Caco-2 (cell line): ENCODE results near the gene EIF2S2. TPM values are rescaled to one million over a fixed set of nuclear protein-coding genes. Genes with fewer than 3 reads are reported as not detected.
"Not testable (repeated sequence)": the region's sequence is repeated elsewhere in the genome, so short reads cannot be mapped to it uniquely, and the experiment has no call there.

ENCODE experiments used
- BruUV-seq: library from RNA; stranded (reverse); fragments of 400-500 nt; replicated peaks from 2 replicates; lab custom pipeline; 2021; lab: Mats Ljungman, UMichigan
- CTCF ChIA-PET: fragments of 300-600 bp; sonication (Branson Sonifier 250); formaldehyde crosslinking; loops from one replicate; lab custom pipeline; 2022; ENCODE audit warnings: antibody characterized with exemption; lab: Charles Lee
- POLR2A ChIA-PET: fragments of 300-600 bp; sonication (Branson Sonifier 250); formaldehyde crosslinking; loops from one replicate; lab custom pipeline; 2022; ENCODE audit warnings: antibody characterized with exemption; lab: Charles Lee
- DNase-seq, 2 experiments: peaks; one replicate each; pipeline versions ENCODE4 v3.0.0 to v3.0.0-alpha.2; 2020 to 2022
- H3K27me3 ChIP-seq: replicated peaks from 2 replicates; pipeline ENCODE4 v1.6.0; 2011; ENCODE audit warnings: low read length; ENCODE audit not compliant: control insufficient read depth, insufficient read depth
- H3K36me3 ChIP-seq: 2 replicates; pipeline ENCODE4 v1.5.1; 2011; ENCODE audit warnings: low read length; ENCODE audit not compliant: control insufficient read depth, insufficient read depth
- H3K4me1 ChIP-seq: fragments of 250-450 bp; sonication (Bioruptor Pico); 2 replicates; pipeline ENCODE4 v1.5.1; 2020; ENCODE audit warnings: mild to moderate bottlenecking
- H3K4me3 ChIP-seq: 2 replicates; pipeline ENCODE4 v1.5.1; 2011; ENCODE audit warnings: low read depth, mild to moderate bottlenecking, control low read depth, low read length
- H3K9me3 ChIP-seq: fragments of 250-450 bp; sonication (Bioruptor Pico); 2 replicates; pipeline ENCODE4 v1.5.1; 2020; ENCODE audit warnings: mild to moderate bottlenecking, moderate library complexity
- H3K27ac Mint-ChIP-seq: one replicate; pipeline ENCODE4 v1.8.0; 2022; ENCODE audit warnings: mixed read lengths; ENCODE audit not compliant: unreplicated experiment
- H3K27me3 Mint-ChIP-seq: one replicate; pipeline ENCODE4 v1.8.0; 2022; ENCODE audit warnings: mixed read lengths; ENCODE audit not compliant: insufficient read depth, unreplicated experiment
- H3K36me3 Mint-ChIP-seq: one replicate; pipeline ENCODE4 v1.8.0; 2022; ENCODE audit warnings: mild to moderate bottlenecking, mixed read lengths; ENCODE audit not compliant: insufficient read depth, unreplicated experiment
- H3K4me1 Mint-ChIP-seq: one replicate; pipeline ENCODE4 v1.8.0; 2022; ENCODE audit warnings: low read depth, mixed read lengths; ENCODE audit not compliant: unreplicated experiment
- H3K4me3 Mint-ChIP-seq: one replicate; pipeline ENCODE4 v1.8.0; 2022; ENCODE audit warnings: mild to moderate bottlenecking, moderate library complexity, mixed read lengths; ENCODE audit not compliant: unreplicated experiment
- H3K9me3 Mint-ChIP-seq: one replicate; pipeline ENCODE4 v1.8.0; 2022; ENCODE audit warnings: mixed read lengths; ENCODE audit not compliant: unreplicated experiment
- intact Hi-C: fragments of 100-400 bp; cut with micrococcal nuclease; formaldehyde crosslinking; loops from one replicate; pipeline ENCODE4 v1.10.0; 2022; ENCODE audit not compliant: unreplicated experiment
- total RNA-seq: library from RNA; stranded (reverse); gene quantifications from 2 replicates; pipeline ENCODE4 v1.2.3, GENCODE V29; 2022
- TF ChIP-seq, protein P1 (sequence below), 2 experiments: fragments of 200-600 bp in 1 of 2; IDR thresholded peaks; 1 replicate in 1 of 2; 2 replicates in 1 of 2; pipeline versions ENCODE4 v1.5.1 to v1.8.0; 2011 to 2022; ENCODE audit warnings: antibody characterized with exemption in 1 of 2, control low read depth in 1 of 2, inconsistent platforms in 1 of 2, low read depth in 1 of 2, low read length in 1 of 2, mild to moderate bottlenecking in 1 of 2, moderate library complexity in 1 of 2; ENCODE audit not compliant: insufficient read depth in 1 of 2, severe bottlenecking in 1 of 2, unreplicated experiment in 1 of 2

Gene EIF2S2
- total RNA-seq, 1 experiment from 2014 or later, result 299 TPM

GRCh38 chr20:34133365-34133860 is 21.4 kb upstream of the EIF2S2 start:
- not testable (repeated sequence) for BruUV-seq

GRCh38 chr20:34132943-34133342 is 20.9 kb upstream of the EIF2S2 start:
- intact Hi-C loops, result not testable (repeated sequence)

More at GRCh38 chr20:34133365-34133860, 21.4 kb upstream of the EIF2S2 start:
- intact Hi-C loops, H3K4me3 Mint-ChIP-seq, CTCF ChIA-PET, H3K27ac Mint-ChIP-seq, H3K36me3 ChIP-seq, H3K36me3 Mint-ChIP-seq, DNase-seq, H3K27me3 Mint-ChIP-seq, H3K9me3 ChIP-seq, H3K4me3 ChIP-seq, H3K27me3 ChIP-seq, H3K9me3 Mint-ChIP-seq: not testable (repeated sequence)
- H3K4me1 Mint-ChIP-seq, result peaks cover 33% of the 10 kb centered on the region
- POLR2A ChIA-PET, result interaction anchor here (0.6 kb wide), 1 partner anchor 57 kb away, joined by 3 read pairs; no protein-coding TSS in a partner anchor
- H3K4me1 ChIP-seq, result peaks cover 24% of the 10 kb centered on the region

DNA sequence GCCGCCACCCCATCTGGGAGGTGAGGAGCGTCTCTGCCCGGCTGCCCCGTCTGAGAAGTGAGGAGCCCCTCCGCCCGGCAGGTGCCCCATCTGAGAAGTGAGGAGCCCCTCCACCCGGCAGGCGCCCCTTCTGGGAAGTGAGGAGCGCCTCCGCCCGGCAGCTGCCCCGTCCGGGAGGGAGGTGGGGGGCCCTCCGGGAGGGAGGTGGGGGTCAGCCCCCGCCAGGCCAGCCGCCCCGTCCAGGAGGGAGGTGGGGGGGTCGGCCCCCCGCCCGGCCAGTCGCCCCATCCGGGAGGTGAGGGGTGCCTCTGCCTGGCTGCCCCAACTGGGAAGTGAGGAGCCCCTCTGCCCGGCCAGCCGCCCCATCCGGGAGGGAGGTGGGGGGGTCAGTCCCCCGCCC is 20.4 kb upstream of the EIF2S2 start:
- BruUV-seq, H3K9me3 ChIP-seq, H3K27ac Mint-ChIP-seq, POLR2A ChIA-PET, DNase-seq, H3K36me3 ChIP-seq, H3K27me3 ChIP-seq, H3K9me3 Mint-ChIP-seq, H3K36me3 Mint-ChIP-seq, H3K4me3 ChIP-seq, H3K4me3 Mint-ChIP-seq, CTCF ChIA-PET, H3K27me3 Mint-ChIP-seq, intact Hi-C loops: not testable (repeated sequence)
- H3K4me1 ChIP-seq, result peaks cover 24% of the 10 kb centered on the region
- peaks cover 40% of the 10 kb centered on the region for H3K4me1 Mint-ChIP-seq

More at GRCh38 chr20:34132943-34133342, 20.9 kb upstream of the EIF2S2 start:
- H3K9me3 ChIP-seq, H3K36me3 ChIP-seq, H3K9me3 Mint-ChIP-seq, H3K4me3 Mint-ChIP-seq, H3K27me3 Mint-ChIP-seq, H3K27ac Mint-ChIP-seq, POLR2A ChIA-PET, DNase-seq, H3K36me3 Mint-ChIP-seq, BruUV-seq, H3K4me3 ChIP-seq, CTCF ChIA-PET, H3K27me3 ChIP-seq: not testable (repeated sequence)
- H3K4me1 Mint-ChIP-seq, result peaks cover 38% of the 10 kb centered on the region
- peaks cover 24% of the 10 kb centered on the region for H3K4me1 ChIP-seq

- ChIA-PET POLR2A (no interaction called here), CTCF (no interaction called here)
- H3K9me3 ChIP-seq, result peaks cover 5% of the 10 kb centered on the region
- no TSS peak for BruUV-seq
- H3K4me3 Mint-ChIP-seq, result no peak overlapping the region
- H3K4me1 Mint-ChIP-seq, result peaks cover 38% of the 10 kb centered on the region
- TF ChIP-seq, protein P1, sequence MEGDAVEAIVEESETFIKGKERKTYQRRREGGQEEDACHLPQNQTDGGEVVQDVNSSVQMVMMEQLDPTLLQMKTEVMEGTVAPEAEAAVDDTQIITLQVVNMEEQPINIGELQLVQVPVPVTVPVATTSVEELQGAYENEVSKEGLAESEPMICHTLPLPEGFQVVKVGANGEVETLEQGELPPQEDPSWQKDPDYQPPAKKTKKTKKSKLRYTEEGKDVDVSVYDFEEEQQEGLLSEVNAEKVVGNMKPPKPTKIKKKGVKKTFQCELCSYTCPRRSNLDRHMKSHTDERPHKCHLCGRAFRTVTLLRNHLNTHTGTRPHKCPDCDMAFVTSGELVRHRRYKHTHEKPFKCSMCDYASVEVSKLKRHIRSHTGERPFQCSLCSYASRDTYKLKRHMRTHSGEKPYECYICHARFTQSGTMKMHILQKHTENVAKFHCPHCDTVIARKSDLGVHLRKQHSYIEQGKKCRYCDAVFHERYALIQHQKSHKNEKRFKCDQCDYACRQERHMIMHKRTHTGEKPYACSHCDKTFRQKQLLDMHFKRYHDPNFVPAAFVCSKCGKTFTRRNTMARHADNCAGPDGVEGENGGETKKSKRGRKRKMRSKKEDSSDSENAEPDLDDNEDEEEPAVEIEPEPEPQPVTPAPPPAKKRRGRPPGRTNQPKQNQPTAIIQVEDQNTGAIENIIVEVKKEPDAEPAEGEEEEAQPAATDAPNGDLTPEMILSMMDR (IDR thresholded peaks at IDR 0.05; ENCODE audit: insufficient read depth in 1 of 2, low read depth in 1 of 2, low read length in 1 of 2, severe bottlenecking in 1 of 2, unreplicated experiment in 1 of 2), result no peak
- DNase-seq, result no peak
- H3K4me1 ChIP-seq, result peaks cover 27% of the 10 kb centered on the region
- H3K4me3 ChIP-seq, result no peak overlapping the region
- H3K9me3 Mint-ChIP-seq, result peaks cover 8% of the 10 kb centered on the region
- no peaks in the 10 kb centered on the region for H3K36me3 Mint-ChIP-seq
- intact Hi-C loops, result no loop called here
- H3K36me3 ChIP-seq, result no peaks in the 10 kb centered on the region
- H3K27me3 ChIP-seq, result no peaks in the 10 kb centered on the region
- H3K27ac Mint-ChIP-seq, result no peak overlapping the region
- H3K27me3 Mint-ChIP-seq, result peaks cover 3% of the 10 kb centered on the region
Observed at GRCh38 chr20:34131491-34131890, 19.4 kb upstream of the EIF2S2 start.
